ENCODE data around the gene CSTF1. TPM values are rescaled to one million over a fixed set of nuclear protein-coding genes. Genes with fewer than 3 reads are reported as not detected.

Gene CSTF1
- total and polyA plus RNA-seq, 2 donors from 2014 or later: 16.2 to 30.7 TPM

- Histone ChIP-seq H3K36me3 (ENCODE audit: control insufficient read depth in 2 of 3, insufficient read depth in 3 of 3, low read length in 3 of 3) (peaks cover 5 to 26% (median 25%) of the 10 kb centered on the region in 3 donors), H3K4me1 (ENCODE audit: control insufficient read depth in 2 of 3, insufficient read depth in 2 of 3, low read depth in 1 of 3, low read length in 3 of 3) (peaks cover 0 to 15% (median 9%) of the 10 kb centered on the region in 3 donors), H3K9ac (ENCODE audit: low read length in 3 of 3) (peak overlapping the region in 1 of 3 donors; percentile 96), H3K4me3 (ENCODE audit: low read length in 3 of 3) (peak overlapping the region; percentile 96 to 100 (median 97)), H3K27ac (ENCODE audit: low read depth in 2 of 2, low read length in 2 of 2) (no peak overlapping the region), H3K9me3 (ENCODE audit: control insufficient read depth in 2 of 3, insufficient read depth in 1 of 3, low read length in 3 of 3) (no peaks in the 10 kb centered on the region), H3K27me3 (ENCODE audit: control insufficient read depth, insufficient read depth, low read length) (no peaks in the 10 kb centered on the region)
- TF ChIP-seq CTCF (IDR thresholded peaks at IDR 0.05; ENCODE audit: borderline replicate concordance, extremely low read depth, insufficient read depth): no peak
- FAIRE-seq: no peak
- intact Hi-C loops (cut with DNase I): no loop called here
- DNase-seq: no peak
These were observed 1.2 kb downstream of the CSTF1 start for GRCh38 chr20:56393653-56394052.

- H3K36me3 ChIP-seq (ENCODE audit: control insufficient read depth in 2 of 3, insufficient read depth in 3 of 3, low read length in 3 of 3): peaks cover 5 to 36% (median 32%) of the 10 kb centered on the region in 3 donors
- no peak for FAIRE-seq
- H3K27ac ChIP-seq (ENCODE audit: low read depth in 2 of 2, low read length in 2 of 2): no peak overlapping the region
- DNase-seq: no peak
- no peak for TF ChIP-seq CTCF (IDR thresholded peaks at IDR 0.05; ENCODE audit: borderline replicate concordance, extremely low read depth, insufficient read depth)
- H3K9ac ChIP-seq (ENCODE audit: low read length in 3 of 3): no peak overlapping the region
- intact Hi-C loops (cut with DNase I): no loop called here
- no peak overlapping the region for H3K4me3 ChIP-seq (ENCODE audit: low read length in 3 of 3)
- H3K27me3 ChIP-seq (ENCODE audit: control insufficient read depth, insufficient read depth, low read length): no peaks in the 10 kb centered on the region
- H3K4me1 ChIP-seq (ENCODE audit: control insufficient read depth in 2 of 3, insufficient read depth in 2 of 3, low read depth in 1 of 3, low read length in 3 of 3): peaks cover 0 to 15% (median 9%) of the 10 kb centered on the region in 3 donors
- no peaks in the 10 kb centered on the region for H3K9me3 ChIP-seq (ENCODE audit: control insufficient read depth in 2 of 3, insufficient read depth in 1 of 3, low read length in 3 of 3)
These were observed 2.7 kb downstream of the CSTF1 start for GRCh38 chr20:56395166-56395565.

GRCh38 chr20:56400001-56400640 lies 7.7 kb downstream of the CSTF1 start:
- H3K9me3 ChIP-seq (ENCODE audit: control insufficient read depth in 2 of 3, insufficient read depth in 1 of 3, low read length in 3 of 3): no peaks in the 10 kb centered on the region
- H3K9ac ChIP-seq (ENCODE audit: low read length in 3 of 3): no peak overlapping the region
- peaks cover 7 to 58% (median 39%) of the 10 kb centered on the region in 3 donors for H3K36me3 ChIP-seq (ENCODE audit: control insufficient read depth in 2 of 3, insufficient read depth in 3 of 3, low read length in 3 of 3)
- no peak overlapping the region for H3K27ac ChIP-seq (ENCODE audit: low read depth in 2 of 2, low read length in 2 of 2)
- peak; percentile 3 for FAIRE-seq
- peak; percentile 71 for TF ChIP-seq CTCF (IDR thresholded peaks at IDR 0.05; ENCODE audit: borderline replicate concordance, extremely low read depth, insufficient read depth)
- intact Hi-C loops (cut with DNase I): no loop called here
- DNase-seq: peak in 3 of 5 donors; percentile 26 to 81 (median 60)
- no peaks in the 10 kb centered on the region for H3K4me1 ChIP-seq (ENCODE audit: control insufficient read depth in 2 of 3, insufficient read depth in 2 of 3, low read depth in 1 of 3, low read length in 3 of 3)
- no peak overlapping the region for H3K4me3 ChIP-seq (ENCODE audit: low read length in 3 of 3)
- no peaks in the 10 kb centered on the region for H3K27me3 ChIP-seq (ENCODE audit: control insufficient read depth, insufficient read depth, low read length)
